ENCODE results near the gene TNS4.

TNS4 gene

GRCh38 chr17:40516581-40517285 lies 15.3 kb upstream of the TNS4 start:
- TF ChIP-seq CTCF (IDR thresholded peaks at IDR 0.05; ENCODE audit: extremely low read depth, insufficient read depth, missing control alignments), result no peak
- in situ Hi-C loops (cut with MboI; ENCODE audit: low pct_unique_long_range_greater_than_20kb, low sequenced_read_pairs, unreplicated experiment), result no loop called here
- peak; percentile 80 for DNase-seq (ENCODE audit: low spot score)

- in situ Hi-C loops (cut with MboI; ENCODE audit: low pct_unique_long_range_greater_than_20kb, low sequenced_read_pairs, unreplicated experiment), result no loop called here
- no peak for TF ChIP-seq CTCF (IDR thresholded peaks at IDR 0.05; ENCODE audit: extremely low read depth, insufficient read depth, missing control alignments)
- DNase-seq (ENCODE audit: low spot score), result no peak
Measured at GRCh38 chr17:40515491-40516041, 14.1 kb upstream of the TNS4 start.

GRCh38 chr17:40515011-40515410 lies 13.6 kb upstream of the TNS4 start:
- no peak for TF ChIP-seq CTCF (IDR thresholded peaks at IDR 0.05; ENCODE audit: extremely low read depth, insufficient read depth, missing control alignments)
- DNase-seq (ENCODE audit: low spot score), result no peak
- in situ Hi-C loops (cut with MboI; ENCODE audit: low pct_unique_long_range_greater_than_20kb, low sequenced_read_pairs, unreplicated experiment), result no loop called here

- no peak for TF ChIP-seq CTCF (IDR thresholded peaks at IDR 0.05; ENCODE audit: extremely low read depth, insufficient read depth, missing control alignments)
- in situ Hi-C loops (cut with MboI; ENCODE audit: low pct_unique_long_range_greater_than_20kb, low sequenced_read_pairs, unreplicated experiment), result no loop called here
- no peak for DNase-seq (ENCODE audit: low spot score)
Measured at GRCh38 chr17:40514013-40514875, 12.8 kb upstream of the TNS4 start.

GRCh38 chr17:40511667-40512220 lies 10.3 kb upstream of the TNS4 start:
- TF ChIP-seq CTCF (IDR thresholded peaks at IDR 0.05; ENCODE audit: extremely low read depth, insufficient read depth, missing control alignments), result no peak
- no peak for DNase-seq (ENCODE audit: low spot score)
- in situ Hi-C loops (cut with MboI; ENCODE audit: low pct_unique_long_range_greater_than_20kb, low sequenced_read_pairs, unreplicated experiment), result no loop called here

GRCh38 chr17:40511136-40511535 lies 9.7 kb upstream of the TNS4 start:
- DNase-seq (ENCODE audit: low spot score), result no peak
- no peak for TF ChIP-seq CTCF (IDR thresholded peaks at IDR 0.05; ENCODE audit: extremely low read depth, insufficient read depth, missing control alignments)
- in situ Hi-C loops (cut with MboI; ENCODE audit: low pct_unique_long_range_greater_than_20kb, low sequenced_read_pairs, unreplicated experiment), result no loop called here

Data from GM13977 (cell line).